SK-N-SH (cell line): ENCODE data around the gene DEPDC5. TPM values are rescaled to one million over a fixed set of nuclear protein-coding genes. Genes with fewer than 3 reads are reported as not detected.

Experiments
- CTCF ChIA-PET: fragments of 300-600, 350-600 bp; formaldehyde crosslinking; extraction: SDS; loops from one replicate; lab custom pipeline; 2021; lab: Yijun Ruan, JAX
- POLR2A ChIA-PET: fragments of 350-600 bp; sonication (Branson Sonifier 250); formaldehyde crosslinking; extraction: SDS; loops from one replicate; lab custom pipeline; 2020; ENCODE audit warnings: antibody characterized with exemption, inconsistent platforms; lab: Yijun Ruan, JAX
- DNase-seq: peaks from one replicate; pipeline ENCODE4 v3.0.0; 2012
- H2AFZ ChIP-seq: fragments of 200-600 bp; sonication (generic); 2 replicates; pipeline ENCODE4 v1.8.1; 2016; ENCODE audit warnings: antibody characterized with exemption, mild to moderate bottlenecking, low read depth
- H3F3A ChIP-seq: fragments of 200-600 bp; sonication (generic); replicated peaks from 2 replicates; pipeline ENCODE3; 2016; ENCODE audit warnings: antibody characterized with exemption, mild to moderate bottlenecking; ENCODE audit not compliant: insufficient read depth
- H3K27ac ChIP-seq, 2 experiments: fragments of 200-500 bp in 1 of 2; fragments of 200-600 bp in 1 of 2; sonication (Bioruptor generic) in 1 of 2; sonication (generic), shearing (Covaris generic) in 1 of 2; 2 replicates each; pipeline versions ENCODE4 v1.5.1 to v1.6.1; 2014 to 2016; ENCODE audit warnings: low read depth in 2 of 2, inconsistent platforms in 1 of 2, low read length in 1 of 2, mild to moderate bottlenecking in 1 of 2, mixed read lengths in 1 of 2
- H3K27me3 ChIP-seq: fragments of 200-600 bp; sonication (generic), shearing (Covaris generic); 2 replicates; pipeline ENCODE4 v1.6.1; 2016; ENCODE audit warnings: mixed run types; ENCODE audit not compliant: insufficient read depth
- H3K36me3 ChIP-seq, 2 experiments: fragments of 200-500 bp in 1 of 2; fragments of 200-600 bp in 1 of 2; sonication (Bioruptor generic) in 1 of 2; sonication (generic) in 1 of 2; replicated peaks in 1 of 2; 2 replicates each; pipeline versions ENCODE3 to v1.5.1; 2014 to 2016; ENCODE audit warnings: low read length in 1 of 2, mild to moderate bottlenecking in 1 of 2; ENCODE audit not compliant: insufficient read depth in 2 of 2, control insufficient read depth in 1 of 2
- H3K4me1 ChIP-seq, 2 experiments: fragments of 200-500 bp in 1 of 2; fragments of 200-600 bp in 1 of 2; sonication (Bioruptor generic) in 1 of 2; sonication (generic), shearing (Covaris generic) in 1 of 2; 2 replicates each; pipeline versions ENCODE4 v1.5.1 to v1.6.1; 2014 to 2016; ENCODE audit warnings: low read depth in 1 of 2, low read length in 1 of 2, mixed run types in 1 of 2; ENCODE audit not compliant: insufficient read depth in 2 of 2, control insufficient read depth in 1 of 2
- H3K4me2 ChIP-seq: fragments of 200-600 bp; sonication (generic), shearing (Covaris generic); 2 replicates; pipeline ENCODE4 v1.6.1; 2017; ENCODE audit warnings: mixed run types
- H3K4me3 ChIP-seq, 2 experiments: fragments of 200-500 bp in 1 of 2; fragments of 200-600 bp in 1 of 2; sonication (Bioruptor generic) in 1 of 2; sonication (generic), shearing (Covaris generic) in 1 of 2; 2 replicates each; pipeline versions ENCODE4 v1.5.1 to v1.8.1; 2014 to 2016; ENCODE audit warnings: low read depth in 2 of 2, inconsistent platforms in 1 of 2, low read length in 1 of 2, mild to moderate bottlenecking in 1 of 2, mixed read lengths in 1 of 2, moderate library complexity in 1 of 2
- H3K79me2 ChIP-seq: fragments of 200-600 bp; sonication (generic); 2 replicates; pipeline ENCODE4 v1.8.1; 2017; ENCODE audit warnings: mild to moderate bottlenecking; ENCODE audit not compliant: insufficient read depth
- H3K9ac ChIP-seq: fragments of 200-600 bp; sonication (generic); 2 replicates; pipeline ENCODE4 v1.6.1; 2017; ENCODE audit warnings: mixed run types
- H3K9me2 ChIP-seq: fragments of 200-600 bp; sonication (generic); 2 replicates; pipeline ENCODE4 v1.6.1; 2017; ENCODE audit warnings: mixed run types
- H3K9me3 ChIP-seq: fragments of 200-600 bp; sonication (generic); 2 replicates; pipeline ENCODE4 v1.6.1; 2017; ENCODE audit warnings: mixed run types, mild to moderate bottlenecking, moderate library complexity
- H4K20me1 ChIP-seq: fragments of 200-600 bp; sonication (generic); 2 replicates; pipeline ENCODE4 v1.6.1; 2017; ENCODE audit warnings: mild to moderate bottlenecking, mixed run types; ENCODE audit not compliant: insufficient read depth
- CHD2 ChIP-seq: fragments of 150-350 bp; IDR thresholded peaks from 2 replicates; pipeline ENCODE4 v1.6.1; 2018; ENCODE audit warnings: low read length; ENCODE audit not compliant: partially characterized antibody
- ELF1 ChIP-seq: IDR thresholded peaks from 2 replicates; pipeline ENCODE4 v1.4.0; 2012
- FOSL2 ChIP-seq: IDR thresholded peaks from 2 replicates; pipeline ENCODE4 v1.4.0; 2012; ENCODE audit warnings: low read depth, mild to moderate bottlenecking, moderate library complexity, borderline replicate concordance
- GABPA ChIP-seq: IDR thresholded peaks from 2 replicates; pipeline ENCODE4 v1.4.0; 2012; ENCODE audit warnings: low read depth, mild to moderate bottlenecking
- GATA2 ChIP-seq: sonication (generic); formaldehyde crosslinking; IDR thresholded peaks from 2 replicates; pipeline ENCODE4 v1.5.0; 2020; ENCODE audit warnings: mild to moderate bottlenecking, missing genetic modification reagents
- MEF2A ChIP-seq: IDR thresholded peaks from 2 replicates; pipeline ENCODE4 v1.4.0; 2012; ENCODE audit warnings: low read depth, borderline replicate concordance
- NRF1 ChIP-seq: IDR thresholded peaks from 2 replicates; pipeline ENCODE4 v1.6.1; 2012; ENCODE audit warnings: low read depth, mild to moderate bottlenecking, low read length
- PBX3 ChIP-seq: IDR thresholded peaks from 2 replicates; pipeline ENCODE4; 2012
- RAD21 ChIP-seq: IDR thresholded peaks from 2 replicates; pipeline ENCODE4 v1.6.1; 2012; ENCODE audit warnings: mild to moderate bottlenecking, low read length
- RCOR1 ChIP-seq: fragments of 150-350 bp; IDR thresholded peaks from 2 replicates; pipeline ENCODE4 v1.6.1; 2017; ENCODE audit warnings: antibody characterized with exemption, low read length
- RFX5 ChIP-seq: IDR thresholded peaks from 2 replicates; pipeline ENCODE4 v1.6.1; 2012; ENCODE audit warnings: mild to moderate bottlenecking, improper control_type of control experiment, low read length
- RXRA ChIP-seq: IDR thresholded peaks from 2 replicates; pipeline ENCODE4 v1.4.0; 2012; ENCODE audit warnings: low read depth, mild to moderate bottlenecking, borderline replicate concordance
- SIN3A ChIP-seq: IDR thresholded peaks from 2 replicates; pipeline ENCODE4 v1.6.1; 2012; ENCODE audit warnings: low read depth, mild to moderate bottlenecking, low read length, moderate library complexity, borderline replicate concordance
- TAF1 ChIP-seq: IDR thresholded peaks from 2 replicates; pipeline ENCODE4 v1.6.1; 2012; ENCODE audit warnings: low read depth, mild to moderate bottlenecking, low read length, moderate library complexity, borderline replicate concordance
- TEAD4 ChIP-seq: IDR thresholded peaks from 2 replicates; pipeline ENCODE4 v1.4.0; 2012; ENCODE audit warnings: mild to moderate bottlenecking, borderline replicate concordance; ENCODE audit not compliant: insufficient read depth
- USF1 ChIP-seq: IDR thresholded peaks from 2 replicates; pipeline ENCODE4 v1.4.0; 2012; ENCODE audit warnings: low read depth, borderline replicate concordance
- YY1 ChIP-seq: IDR thresholded peaks from 2 replicates; pipeline ENCODE4 v1.4.0; 2012; ENCODE audit warnings: low read depth, mild to moderate bottlenecking
- WGBS: methylation state at CpG from one replicate; pipeline ENCODE4 v1.1.6; 2017; ENCODE audit warnings: low lambda C conversion rate; 5-methylcytosine and 5-hydroxymethylcytosine counted together
- polyA plus RNA-seq, 3 experiments: library from polyadenylated mRNA; depleted of rRNA; stranded (reverse); fragments of >200 nt; gene quantifications; 2 replicates each; pipeline ENCODE4 v1.2.3, GENCODE V29; 2012
- TF ChIP-seq, protein P1 (sequence below): IDR thresholded peaks from 2 replicates; pipeline ENCODE4 v1.4.0; 2012; ENCODE audit warnings: low read depth, borderline replicate concordance

DEPDC5 gene
- polyA plus RNA-seq, 1 of the 3 experiments (the other 2 are of a cell fraction): 7.8 TPM

DNA sequence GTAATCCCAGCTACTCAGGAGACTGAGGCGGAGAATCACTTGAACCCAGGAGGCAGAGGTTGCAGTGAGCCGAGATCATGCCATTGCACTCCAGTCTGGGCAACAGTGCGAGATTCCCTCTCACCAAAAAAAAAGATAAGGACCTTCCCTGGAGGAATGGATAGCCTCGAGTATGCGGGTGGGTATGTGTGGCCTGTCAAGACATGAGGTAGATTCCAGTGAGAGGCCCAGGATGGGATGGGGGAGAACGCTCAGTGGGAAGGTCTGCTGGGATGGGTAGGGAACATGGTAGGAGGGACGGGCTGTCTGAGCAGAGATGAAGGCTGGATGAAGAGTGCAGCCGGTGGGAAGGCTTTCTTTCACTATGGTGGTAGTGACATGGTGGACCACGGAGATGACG, 151.5 kb downstream of the DEPDC5 start:
- no peaks in the 10 kb centered on the region for H3K9me2 ChIP-seq
- H3K9me3 ChIP-seq: no peaks in the 10 kb centered on the region
- no peak overlapping the region for H3K9ac ChIP-seq
- H3K27ac ChIP-seq: no peak overlapping the region
- no peaks in the 10 kb centered on the region for H3K27me3 ChIP-seq
- DNase-seq: no peak
- H3K4me1 ChIP-seq: no peaks in the 10 kb centered on the region
- ChIA-PET POLR2A (interaction anchor here (1.9 kb wide), 1 partner anchor 14 kb away, joined by 4 read pairs; no protein-coding TSS in a partner anchor), CTCF (no interaction called here)
- WGBS: 91% methylated on average over 10 of the region's 10 CpGs
- H2AFZ ChIP-seq: no peak overlapping the region
- no peak overlapping the region for H3K4me2 ChIP-seq
- TF ChIP-seq MEF2A (no peak), ELF1 (no peak), CHD2 (no peak), SIN3A (no peak), RAD21 (no peak), TAF1 (no peak), RXRA (no peak), RCOR1 (no peak), FOSL2 (no peak), RFX5 (no peak), TEAD4 (no peak), GABPA (no peak), GATA2 (CRISPR knock-in tag) (no peak), YY1 (no peak), PBX3 (no peak), USF1 (no peak), NRF1 (no peak)
- TF ChIP-seq, protein P1, sequence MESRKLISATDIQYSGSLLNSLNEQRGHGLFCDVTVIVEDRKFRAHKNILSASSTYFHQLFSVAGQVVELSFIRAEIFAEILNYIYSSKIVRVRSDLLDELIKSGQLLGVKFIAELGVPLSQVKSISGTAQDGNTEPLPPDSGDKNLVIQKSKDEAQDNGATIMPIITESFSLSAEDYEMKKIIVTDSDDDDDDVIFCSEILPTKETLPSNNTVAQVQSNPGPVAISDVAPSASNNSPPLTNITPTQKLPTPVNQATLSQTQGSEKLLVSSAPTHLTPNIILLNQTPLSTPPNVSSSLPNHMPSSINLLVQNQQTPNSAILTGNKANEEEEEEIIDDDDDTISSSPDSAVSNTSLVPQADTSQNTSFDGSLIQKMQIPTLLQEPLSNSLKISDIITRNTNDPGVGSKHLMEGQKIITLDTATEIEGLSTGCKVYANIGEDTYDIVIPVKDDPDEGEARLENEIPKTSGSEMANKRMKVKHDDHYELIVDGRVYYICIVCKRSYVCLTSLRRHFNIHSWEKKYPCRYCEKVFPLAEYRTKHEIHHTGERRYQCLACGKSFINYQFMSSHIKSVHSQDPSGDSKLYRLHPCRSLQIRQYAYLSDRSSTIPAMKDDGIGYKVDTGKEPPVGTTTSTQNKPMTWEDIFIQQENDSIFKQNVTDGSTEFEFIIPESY: no peak
- H3K4me3 ChIP-seq: no peak overlapping the region
- H3K36me3 ChIP-seq: peaks cover 10 to 16% of the 10 kb centered on the region in 2 experiments
- no peaks in the 10 kb centered on the region for H3F3A ChIP-seq
- H3K79me2 ChIP-seq: no peaks in the 10 kb centered on the region
- H4K20me1 ChIP-seq: no peaks in the 10 kb centered on the region
